ENCODE results near the gene BRD2. TPM values are rescaled to one million over a fixed set of nuclear protein-coding genes. Genes with fewer than 3 reads are reported as not detected.

Gene BRD2
- total and polyA plus RNA-seq, 4 experiments from 2014 or later, result 13.7 to 378 (median 231) TPM

DNA sequence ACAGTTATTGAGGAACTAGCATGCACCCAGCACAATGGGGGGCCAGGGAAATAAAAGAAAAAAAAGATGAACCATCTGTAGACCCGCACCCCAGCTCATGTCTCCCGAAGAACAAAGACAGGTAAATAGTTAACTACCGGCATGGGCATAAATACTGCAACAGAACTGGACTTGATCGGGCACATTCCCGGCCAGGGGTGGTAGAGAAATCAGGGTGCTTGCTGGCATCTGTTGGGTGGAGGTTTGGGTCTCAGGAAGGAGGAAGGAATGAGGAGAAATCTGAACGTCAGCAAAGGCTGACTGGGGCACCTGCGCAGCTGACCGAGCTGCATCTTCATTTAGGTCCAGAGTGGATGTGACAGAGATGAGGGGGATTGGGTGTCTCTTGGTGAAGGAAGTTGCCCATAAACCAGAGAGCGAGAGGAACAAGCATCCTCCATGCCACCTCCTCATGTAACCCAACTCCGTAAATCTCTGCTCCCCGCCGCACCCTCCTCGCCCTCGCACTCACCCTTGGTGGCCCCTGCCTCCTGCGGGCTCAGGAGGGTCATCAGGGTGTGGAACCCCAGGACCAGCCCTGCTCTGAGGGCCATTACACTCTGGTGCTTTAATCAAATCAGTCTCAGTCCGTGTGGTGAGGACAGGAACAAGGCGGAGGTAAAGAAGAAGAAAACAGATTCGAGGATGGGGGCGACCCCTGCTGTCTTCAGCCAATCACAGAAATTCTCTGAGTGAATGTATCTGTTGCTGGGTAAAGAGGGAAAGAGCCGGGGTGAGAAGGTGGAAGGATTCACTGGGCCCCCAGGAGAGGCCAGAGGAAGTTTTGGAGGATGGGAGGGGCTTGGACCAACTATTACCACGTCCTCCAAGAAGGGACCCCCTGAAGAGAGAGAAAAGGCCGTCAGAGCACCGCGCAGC, 40.8 kb downstream of the BRD2 start, which contains the start of gene HLA-DOA:
Gene HLA-DOA, minus strand, starts transcription at position 648 of the 918 bp plus-strand sequence.
- H3K27me3 ChIP-seq (ENCODE audit: insufficient read depth, low read length), result peaks cover 8% of the 10 kb centered on the region
- Mint-ChIP-seq H3K27me3 (peaks cover 9 to 19% of the 10 kb centered on the region in 2 donors), H3K27ac (peak within 1 kb of the TSS in 4 of 7 donors; percentile 11 to 72 (median 37)), H3K4me1 (peaks cover 5 to 16% (median 8%) of the 10 kb centered on the region in 4 donors), H3K4me3 (peak within 1 kb of the TSS; percentile 10 to 65 (median 30)), H3K9me3 (no peaks in the 10 kb centered on the region), H3K36me3 (no peaks in the 10 kb centered on the region)
- H3K27ac ChIP-seq (ENCODE audit: low read depth, low read length), result no peak within 1 kb of the TSS
- peak in 3 of 5 donors; percentile 17 to 26 (median 24) for DNase-seq
- peaks cover 9% of the 10 kb centered on the region for H3K4me1 ChIP-seq (ENCODE audit: insufficient read depth, low read length)
- POLR2A ChIA-PET (ENCODE audit: partially characterized antibody), result no interaction called here
- no peak within 1 kb of the TSS for H3K4me3 ChIP-seq (ENCODE audit: low read length in 2 of 2)
- no peaks in the 10 kb centered on the region for H3K9me3 ChIP-seq (ENCODE audit: control insufficient read depth in 1 of 2, low read length in 2 of 2)
- H3K36me3 ChIP-seq (ENCODE audit: insufficient read depth, low read length), result no peaks in the 10 kb centered on the region
- intact Hi-C loops (cut with micrococcal nuclease), result no loop called here
- CTCF ChIA-PET (ENCODE audit: partially characterized antibody), result interaction anchor here (1.2 kb wide), 1 partner anchor 74 kb away, joined by 3 read pairs; no protein-coding TSS in a partner anchor

DNA sequence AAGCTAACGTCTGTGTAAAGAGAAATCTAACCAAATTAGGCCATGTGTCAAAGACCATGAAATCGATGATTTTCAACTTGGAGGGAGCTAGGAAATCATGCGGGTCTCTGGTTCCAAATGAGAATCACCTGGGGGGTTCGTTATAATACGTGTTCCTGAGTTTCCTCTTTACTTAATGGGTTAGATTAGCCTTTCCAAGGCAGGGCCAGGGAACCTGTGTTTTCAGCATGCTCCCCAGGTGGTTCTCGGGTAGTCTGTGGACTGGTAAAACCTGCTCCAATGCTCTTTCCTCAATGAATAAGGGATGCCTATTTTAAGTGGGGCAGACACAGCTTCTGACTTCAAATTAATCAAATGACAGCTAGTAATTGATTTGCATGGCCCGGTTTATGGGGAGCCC, 42.0 kb downstream of the BRD2 start:
- Mint-ChIP-seq H3K9me3 (no peaks in the 10 kb centered on the region), H3K27ac (no peak overlapping the region), H3K27me3 (peaks cover 13 to 23% of the 10 kb centered on the region in 2 donors), H3K36me3 (no peaks in the 10 kb centered on the region), H3K4me3 (no peak overlapping the region), H3K4me1 (peaks cover 7 to 16% (median 11%) of the 10 kb centered on the region in 4 donors)
- H3K27ac ChIP-seq (ENCODE audit: low read depth, low read length), result no peak overlapping the region
- ChIA-PET CTCF (ENCODE audit: partially characterized antibody) (interaction anchor here (0.6 kb wide), 1 partner anchor 128 kb away, joined by 3 read pairs; no protein-coding TSS in a partner anchor), POLR2A (ENCODE audit: partially characterized antibody) (interaction anchor here (2.0 kb wide), 1 partner anchor 38 kb away, joined by 6 read pairs; no protein-coding TSS in a partner anchor)
- intact Hi-C loops (cut with micrococcal nuclease), result no loop called here
- H3K36me3 ChIP-seq (ENCODE audit: insufficient read depth, low read length), result no peaks in the 10 kb centered on the region
- DNase-seq, result no peak
- H3K9me3 ChIP-seq (ENCODE audit: control insufficient read depth in 1 of 2, low read length in 2 of 2), result no peaks in the 10 kb centered on the region
- peaks cover 12% of the 10 kb centered on the region for H3K4me1 ChIP-seq (ENCODE audit: insufficient read depth, low read length)
- H3K27me3 ChIP-seq (ENCODE audit: insufficient read depth, low read length), result peaks cover 11% of the 10 kb centered on the region
- H3K4me3 ChIP-seq (ENCODE audit: low read length in 2 of 2), result no peak overlapping the region

DNA sequence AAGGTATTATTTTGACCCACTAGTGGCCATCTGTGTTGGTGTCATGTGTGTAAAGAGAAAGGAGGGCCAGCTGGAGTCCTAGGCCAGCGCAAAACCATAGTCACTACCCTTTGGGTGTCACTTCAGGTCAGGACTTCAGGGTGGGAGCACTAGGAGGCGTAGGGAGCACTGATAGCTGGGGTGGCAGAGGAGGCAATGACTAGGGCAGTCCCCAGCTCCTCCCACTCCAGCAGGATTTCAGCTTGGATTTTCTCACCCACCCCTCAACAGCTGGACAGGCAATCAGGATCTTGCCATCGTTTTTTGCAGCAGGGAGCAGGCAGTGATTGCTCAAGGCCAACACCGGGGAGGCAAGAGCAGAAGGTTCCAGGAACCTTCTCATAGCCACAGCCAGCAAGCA, 45.2 kb downstream of the BRD2 start:
- ChIA-PET POLR2A (ENCODE audit: partially characterized antibody) (interaction anchor here (1.0 kb wide), 1 partner anchor 235 kb away, joined by 4 read pairs; no protein-coding TSS in a partner anchor), CTCF (ENCODE audit: partially characterized antibody) (interaction anchor here (0.8 to 9.4 kb wide), 10 partner anchors 13 to 235 kb away, joined by 3 to 108 read pairs (median 4); partner anchors contain the start of gene HLA-DPB1)
- no peak overlapping the region for H3K4me3 ChIP-seq (ENCODE audit: low read length in 2 of 2)
- Mint-ChIP-seq H3K36me3 (no peaks in the 10 kb centered on the region), H3K27me3 (peaks cover 8 to 19% of the 10 kb centered on the region in 2 donors), H3K9me3 (no peaks in the 10 kb centered on the region), H3K4me3 (no peak overlapping the region), H3K4me1 (peaks cover 10 to 20% (median 17%) of the 10 kb centered on the region in 4 donors), H3K27ac (no peak overlapping the region)
- intact Hi-C loops (cut with micrococcal nuclease), result loop anchor here (1.0 to 2.0 kb wide), 4 partner anchors 69 to 235 kb away; no protein-coding TSS in a partner anchor
- H3K27me3 ChIP-seq (ENCODE audit: insufficient read depth, low read length), result peaks cover 11% of the 10 kb centered on the region
- DNase-seq, result no peak
- H3K9me3 ChIP-seq (ENCODE audit: control insufficient read depth in 1 of 2, low read length in 2 of 2), result no peaks in the 10 kb centered on the region
- no peak overlapping the region for H3K27ac ChIP-seq (ENCODE audit: low read depth, low read length)
- H3K4me1 ChIP-seq (ENCODE audit: insufficient read depth, low read length), result peaks cover 21% of the 10 kb centered on the region
- no peaks in the 10 kb centered on the region for H3K36me3 ChIP-seq (ENCODE audit: insufficient read depth, low read length)

DNA sequence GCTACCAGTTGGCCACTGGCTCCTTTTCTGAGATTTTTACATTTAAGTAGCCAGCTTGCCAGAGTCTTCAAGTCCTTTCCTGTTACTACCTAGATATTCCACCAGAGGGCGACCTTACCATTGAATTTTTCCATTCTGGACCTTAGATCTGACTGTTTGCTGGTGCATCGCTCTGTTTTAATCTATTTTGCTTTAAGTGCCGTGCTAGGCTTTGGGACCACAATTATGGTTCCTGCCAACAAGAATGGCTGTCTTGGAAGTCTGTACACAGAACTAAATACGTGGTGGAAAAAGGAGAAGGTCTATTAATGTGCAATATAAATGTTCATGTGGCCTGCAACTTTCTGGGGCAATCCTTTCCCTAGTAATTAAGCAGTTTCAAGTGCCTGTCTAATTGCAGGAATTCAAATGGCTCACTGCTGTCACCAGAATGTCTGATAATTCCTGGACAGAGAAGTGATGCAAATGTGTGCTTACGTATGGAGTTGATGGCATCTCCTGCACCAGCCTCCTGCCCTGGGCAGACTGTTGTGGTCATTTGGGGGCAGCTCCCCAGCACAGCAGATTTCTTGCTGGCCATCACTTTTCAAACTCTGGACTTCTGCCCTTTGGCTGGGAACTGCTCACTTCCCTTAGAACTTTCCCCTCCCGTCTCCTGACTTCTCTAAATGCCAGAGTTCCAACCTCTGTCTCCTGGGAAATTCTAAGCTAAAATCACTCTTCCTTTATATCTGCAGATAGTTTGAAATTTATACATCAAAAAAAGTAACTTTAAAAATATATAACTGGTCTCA, 46.6 kb downstream of the BRD2 start:
- H3K27me3 ChIP-seq (ENCODE audit: insufficient read depth, low read length), result peaks cover 11% of the 10 kb centered on the region
- H3K36me3 ChIP-seq (ENCODE audit: insufficient read depth, low read length), result no peaks in the 10 kb centered on the region
- Mint-ChIP-seq H3K36me3 (no peaks in the 10 kb centered on the region), H3K9me3 (no peaks in the 10 kb centered on the region), H3K4me1 (peaks cover 0 to 20% (median 20%) of the 10 kb centered on the region in 4 donors), H3K4me3 (no peak overlapping the region), H3K27ac (no peak overlapping the region), H3K27me3 (peaks cover 8 to 11% of the 10 kb centered on the region in 2 donors)
- H3K4me1 ChIP-seq (ENCODE audit: insufficient read depth, low read length), result peaks cover 24% of the 10 kb centered on the region
- no peaks in the 10 kb centered on the region for H3K9me3 ChIP-seq (ENCODE audit: control insufficient read depth in 1 of 2, low read length in 2 of 2)
- H3K4me3 ChIP-seq (ENCODE audit: low read length in 2 of 2), result no peak overlapping the region
- ChIA-PET POLR2A (ENCODE audit: partially characterized antibody) (interaction anchor here (0.9 to 2.0 kb wide), 4 partner anchors 43 to 234 kb away, joined by 4 to 10 read pairs (median 4); partner anchors contain the start of gene HLA-DPA1), CTCF (ENCODE audit: partially characterized antibody) (interaction anchor here (0.7 to 9.4 kb wide), 21 partner anchors 14 to 234 kb away, joined by 3 to 108 read pairs (median 4); partner anchors contain the start of gene HLA-DPB1)
- H3K27ac ChIP-seq (ENCODE audit: low read depth, low read length), result no peak overlapping the region
- DNase-seq, result peak; percentile 66 to 79 (median 73)
- intact Hi-C loops (cut with micrococcal nuclease), result loop anchor here (1.0 to 5.0 kb wide), 5 partner anchors 57 to 233 kb away; partner anchors contain the start of gene HLA-DPA1

DNA sequence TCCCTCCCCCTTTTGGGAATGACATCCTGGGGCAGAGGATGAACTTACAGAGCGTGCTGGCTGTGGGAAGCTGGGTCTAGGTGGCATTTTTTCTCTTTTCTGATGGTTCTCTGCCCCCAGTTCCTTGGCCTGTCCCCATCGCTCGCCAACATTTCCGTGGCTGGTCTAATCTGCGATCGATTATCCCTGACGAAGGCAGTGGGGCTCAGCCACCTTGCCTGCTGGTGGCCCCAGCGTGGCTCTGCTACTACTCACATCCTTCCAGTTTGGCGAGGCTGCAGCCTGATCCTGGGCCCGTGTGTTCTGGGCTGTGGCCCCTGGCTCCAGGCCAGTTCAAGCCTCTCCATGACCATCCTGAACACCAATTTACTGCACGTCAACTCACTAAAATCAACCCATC, 47.4 kb downstream of the BRD2 start:
- Mint-ChIP-seq H3K36me3 (no peaks in the 10 kb centered on the region), H3K9me3 (no peaks in the 10 kb centered on the region), H3K4me1 (peaks cover 0 to 22% (median 20%) of the 10 kb centered on the region in 4 donors), H3K27ac (no peak overlapping the region), H3K4me3 (no peak overlapping the region), H3K27me3 (peaks cover 8 to 11% of the 10 kb centered on the region in 2 donors)
- H3K27me3 ChIP-seq (ENCODE audit: insufficient read depth, low read length), result peaks cover 11% of the 10 kb centered on the region
- H3K4me1 ChIP-seq (ENCODE audit: insufficient read depth, low read length), result peaks cover 24% of the 10 kb centered on the region
- CTCF ChIA-PET (ENCODE audit: partially characterized antibody), result interaction anchor here (0.6 to 9.4 kb wide), 10 partner anchors 33 to 233 kb away, joined by 3 to 108 read pairs (median 6); partner anchors contain the start of genes HLA-DPB1 and TAP2
- POLR2A ChIA-PET (ENCODE audit: partially characterized antibody), result interaction anchor here (1.6 to 2.0 kb wide), 2 partner anchors 58 to 233 kb away, joined by 4 to 10 read pairs; partner anchors contain the start of gene HLA-DPA1
- no peaks in the 10 kb centered on the region for H3K36me3 ChIP-seq (ENCODE audit: insufficient read depth, low read length)
- H3K27ac ChIP-seq (ENCODE audit: low read depth, low read length), result no peak overlapping the region
- no peaks in the 10 kb centered on the region for H3K9me3 ChIP-seq (ENCODE audit: control insufficient read depth in 1 of 2, low read length in 2 of 2)
- no peak overlapping the region for H3K4me3 ChIP-seq (ENCODE audit: low read length in 2 of 2)
- intact Hi-C loops (cut with micrococcal nuclease), result loop anchor here (2.0 to 5.0 kb wide), 2 partner anchors 57 to 67 kb away; partner anchors contain the start of gene HLA-DPA1
- DNase-seq, result no peak

DNA sequence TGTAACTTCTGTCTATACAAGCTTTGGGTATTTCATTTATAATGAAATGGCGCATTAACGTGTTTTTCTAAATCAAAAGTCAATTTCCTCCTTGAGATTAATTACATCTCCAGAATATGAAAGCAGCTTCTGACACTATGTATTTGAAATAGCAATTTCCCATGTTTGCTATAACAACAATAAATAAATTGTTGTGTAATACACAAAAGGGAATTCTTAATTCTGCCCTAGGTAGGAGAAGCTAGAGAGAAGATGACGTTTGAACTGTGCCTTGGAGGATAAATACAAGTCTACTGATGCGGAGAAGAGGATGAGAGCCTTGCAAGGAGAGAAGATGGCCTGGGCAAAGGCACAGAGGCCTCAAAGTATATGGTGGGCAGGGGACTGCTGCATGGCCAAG, 48.6 kb downstream of the BRD2 start:
- DNase-seq, result no peak
- Histone ChIP-seq H3K36me3 (ENCODE audit: insufficient read depth, low read length) (no peaks in the 10 kb centered on the region), H3K4me1 (ENCODE audit: insufficient read depth, low read length) (peaks cover 24% of the 10 kb centered on the region), H3K9me3 (ENCODE audit: control insufficient read depth in 1 of 2, low read length in 2 of 2) (no peaks in the 10 kb centered on the region), H3K4me3 (ENCODE audit: low read length in 2 of 2) (no peak overlapping the region), H3K27me3 (ENCODE audit: insufficient read depth, low read length) (peaks cover 11% of the 10 kb centered on the region), H3K27ac (ENCODE audit: low read depth, low read length) (no peak overlapping the region)
- ChIA-PET CTCF (ENCODE audit: partially characterized antibody) (interaction anchor here (0.8 to 9.4 kb wide), 7 partner anchors 13 to 232 kb away, joined by 3 to 108 read pairs (median 4); no protein-coding TSS in a partner anchor), POLR2A (ENCODE audit: partially characterized antibody) (no interaction called here)
- H3K27ac Mint-ChIP-seq, result no peak overlapping the region
- H3K27me3 Mint-ChIP-seq, result peaks cover 8 to 11% of the 10 kb centered on the region in 2 donors
- H3K4me3 Mint-ChIP-seq, result no peak overlapping the region
- no peaks in the 10 kb centered on the region for H3K9me3 Mint-ChIP-seq
- H3K4me1 Mint-ChIP-seq, result peaks cover 0 to 22% (median 20%) of the 10 kb centered on the region in 4 donors
- H3K36me3 Mint-ChIP-seq, result no peaks in the 10 kb centered on the region
- intact Hi-C loops (cut with micrococcal nuclease), result loop anchor here (5.0 kb wide), 1 partner anchor 55 kb away; the partner anchor contains the start of gene HLA-DPA1

Measured in CD4-positive, alpha-beta memory T cell (primary cell).